HCT116 (cell line): ENCODE data around the gene CD9. TPM values are rescaled to one million over a fixed set of nuclear protein-coding genes. Genes with fewer than 3 reads are reported as not detected.

Source experiments
- ATAC-seq: fragments of 200-7000 bp; cut with Tn5 transposase; 2 replicates; pipeline ENCODE4 v1.9.1; 2020; ENCODE audit warnings: mild to moderate bottlenecking, moderate library complexity
- Bru-seq: library from RNA; stranded (reverse); fragments of 400-500 nt; gene quantifications from one replicate; lab custom pipeline; 2021; lab: Mats Ljungman, UMichigan
- BruChase-seq, 2 experiments: library from RNA; stranded (reverse); fragments of 400-500 nt; gene quantifications; one replicate each; lab custom pipeline; 2021; lab: Mats Ljungman, UMichigan
- BruUV-seq: library from RNA; stranded (reverse); fragments of 400-500 nt; replicated peaks from 2 replicates; lab custom pipeline; 2021; lab: Mats Ljungman, UMichigan
- CTCF ChIA-PET: fragments of 300-600 bp; sonication (Branson Sonifier 250); formaldehyde crosslinking; loops from one replicate; lab custom pipeline; 2021; ENCODE audit warnings: antibody characterized with exemption; lab: Charles Lee
- POLR2A ChIA-PET: fragments of 300-600, 350-600 bp; sonication (Branson Sonifier 250); formaldehyde crosslinking; loops from one replicate; lab custom pipeline; 2021; ENCODE audit warnings: antibody characterized with exemption; lab: Charles Lee
- RAD21 ChIA-PET, 2 experiments: fragments of 300-600 bp; sonication (Branson Sonifier 250); formaldehyde crosslinking; loops; one replicate each; lab custom pipeline; 2023; ENCODE audit warnings: low total read pairs in 2 of 2; ENCODE audit not compliant: uncharacterized antibody in 2 of 2, unreplicated experiment in 2 of 2, low non-redundant PET in 1 of 2; lab: Charles Lee
- DNase-seq: peaks from one replicate; pipeline ENCODE4 v3.0.0-alpha.2; 2010; ENCODE audit warnings: low read depth, low spot score
- H2AFZ ChIP-seq: fragments of 200-600 bp; shearing (Covaris generic), sonication (generic); 2 replicates; pipeline ENCODE4 v1.6.1; 2017; ENCODE audit warnings: low read depth, mixed run types, mixed read lengths, antibody characterized with exemption, low read length; ENCODE audit not compliant: poor library complexity, severe bottlenecking
- H3K27ac ChIP-seq: 2 replicates; pipeline ENCODE4 v1.5.1; 2012; ENCODE audit warnings: low read depth, low read length
- H3K27me3 ChIP-seq: fragments of 200-600 bp; sonication (generic); 2 replicates; pipeline ENCODE4 v1.6.1; 2016; ENCODE audit warnings: mixed run types, low read length, mixed read lengths; ENCODE audit not compliant: insufficient read depth
- H3K36me3 ChIP-seq, 2 experiments: fragments of 200-500 bp in 1 of 2; fragments of 200-600 bp in 1 of 2; sonication (Bioruptor generic) in 1 of 2; sonication (generic) in 1 of 2; 2 replicates each; pipeline versions ENCODE4 v1.5.1 to v1.6.1; 2014 to 2016; ENCODE audit warnings: low read length in 2 of 2, inconsistent platforms in 1 of 2, mixed read lengths in 1 of 2, mixed run types in 1 of 2; ENCODE audit not compliant: insufficient read depth in 2 of 2, control insufficient read depth in 1 of 2
- H3K4me1 ChIP-seq, 2 experiments: fragments of 200-600 bp in 1 of 2; sonication (generic) in 1 of 2; 2 replicates each; pipeline versions ENCODE4 v1.5.1 to v1.6.1; 2012 to 2017; ENCODE audit warnings: low read length in 2 of 2, inconsistent platforms in 1 of 2, mild to moderate bottlenecking in 1 of 2, mixed read lengths in 1 of 2, mixed run types in 1 of 2, moderate library complexity in 1 of 2; ENCODE audit not compliant: insufficient read depth in 2 of 2, control insufficient read depth in 1 of 2
- H3K4me2 ChIP-seq: fragments of 200-600 bp; sonication (generic); 2 replicates; pipeline ENCODE4 v1.6.1; 2017; ENCODE audit warnings: mixed run types, low read length, mixed read lengths
- H3K4me3 ChIP-seq, 2 experiments: fragments of 200-600 bp in 1 of 2; sonication (generic) in 1 of 2; replicated peaks in 1 of 2; 2 replicates each; pipeline ENCODE4 v1.5.1; 2011 to 2016; ENCODE audit warnings: low read length in 2 of 2, control low read depth in 1 of 2, low read depth in 1 of 2, mild to moderate bottlenecking in 1 of 2, mixed read lengths in 1 of 2, mixed run types in 1 of 2
- H3K79me2 ChIP-seq: fragments of 200-600 bp; sonication (generic); 2 replicates; pipeline ENCODE4 v1.6.1; 2017; ENCODE audit warnings: mild to moderate bottlenecking, mixed run types, low read length, moderate library complexity, mixed read lengths; ENCODE audit not compliant: insufficient read depth
- H3K9ac ChIP-seq: fragments of 200-600 bp; sonication (generic); 2 replicates; pipeline ENCODE4 v1.6.1; 2016; ENCODE audit warnings: low read length, mixed read lengths
- H3K9me2 ChIP-seq: fragments of 200-600 bp; sonication (generic), shearing (Covaris generic); 2 replicates; pipeline ENCODE4 v1.6.1; 2017; ENCODE audit warnings: mixed run types, mild to moderate bottlenecking, moderate library complexity; ENCODE audit not compliant: insufficient read depth
- H3K9me3 ChIP-seq, 2 experiments: fragments of 200-500 bp in 1 of 2; fragments of 200-600 bp in 1 of 2; sonication (Bioruptor generic) in 1 of 2; sonication (generic) in 1 of 2; 2 replicates each; pipeline ENCODE4 v1.6.1; 2014 to 2017; ENCODE audit warnings: low read length in 2 of 2, mixed read lengths in 2 of 2, inconsistent platforms in 1 of 2, low read depth in 1 of 2, mild to moderate bottlenecking in 1 of 2, mixed run types in 1 of 2, moderate library complexity in 1 of 2; ENCODE audit not compliant: control insufficient read depth in 1 of 2, insufficient read depth in 1 of 2
- H4K20me1 ChIP-seq: fragments of 200-600 bp; sonication (generic), shearing (Covaris generic); 2 replicates; pipeline ENCODE4 v1.6.1; 2017; ENCODE audit warnings: mixed run types, mild to moderate bottlenecking, moderate library complexity; ENCODE audit not compliant: insufficient read depth
- EGR1 ChIP-seq: IDR thresholded peaks from 2 replicates; pipeline ENCODE4 v1.6.1; 2012; ENCODE audit warnings: low read depth
- ELF1 ChIP-seq: IDR thresholded peaks from 2 replicates; pipeline ENCODE4 v1.6.1; 2012; ENCODE audit warnings: low read depth, borderline replicate concordance
- POLR2AphosphoS5 ChIP-seq: IDR thresholded peaks from 2 replicates; pipeline ENCODE4 v1.6.1; 2011; ENCODE audit warnings: mild to moderate bottlenecking, low read depth, low read length, moderate library complexity
- SIN3A ChIP-seq: IDR thresholded peaks from 2 replicates; pipeline ENCODE4 v1.6.1; 2012; ENCODE audit warnings: low read depth
- SP1 ChIP-seq: IDR thresholded peaks from 2 replicates; pipeline ENCODE4 v1.6.1; 2012; ENCODE audit warnings: low read depth
- ZFX ChIP-seq: fragments of 450-650 bp; IDR thresholded peaks from 2 replicates; pipeline ENCODE4 v1.6.1; 2017
- intact Hi-C: fragments of 100-400 bp; cut with micrococcal nuclease; formaldehyde crosslinking; loops from 2 replicates; pipeline ENCODE4 v1.10.0; 2022
- long read RNA-seq: library from polyadenylated mRNA; unstranded; transcript quantifications from one replicate; pipeline ENCODE4 v2.0.0, GENCODE V29; 2021; ENCODE audit not compliant: unreplicated experiment
- polyA plus RNA-seq: library from polyadenylated mRNA; unstranded; fragments of >200 nt; gene quantifications from 2 replicates; pipeline ENCODE4 v1.2.1, GENCODE V29; 2012; ENCODE audit warnings: missing spikeins
- total RNA-seq: library from RNA; stranded (reverse); gene quantifications from one replicate; pipeline ENCODE4 v1.2.1, GENCODE V29; 2021; ENCODE audit not compliant: unreplicated experiment
- TF ChIP-seq, protein P1 (sequence below): IDR thresholded peaks from 2 replicates; pipeline ENCODE4 v1.6.1; 2012

CD9 gene
- total RNA-seq (182 TPM), Bru-seq, nascent RNA (percentile 72 among the genes with signal in this experiment), BruChase-seq, experiment 1, labeled RNA remaining after a 6-hour chase (percentile 83 among the genes with signal in this experiment), BruChase-seq, experiment 2, labeled RNA remaining after a 2-hour chase (percentile 71 among the genes with signal in this experiment)
- 246 and 260 TPM in 2 replicates for polyA plus RNA-seq
- long read RNA-seq, transcript CD9-201 (8 exons, 1,218 nt) = major isoform, 236 of 260 reads
- long read RNA-seq, partial matches to known transcripts = 2 of 260 reads
- long read RNA-seq, other reads (novel, unspliced or antisense) = 21 of 260 reads

DNA sequence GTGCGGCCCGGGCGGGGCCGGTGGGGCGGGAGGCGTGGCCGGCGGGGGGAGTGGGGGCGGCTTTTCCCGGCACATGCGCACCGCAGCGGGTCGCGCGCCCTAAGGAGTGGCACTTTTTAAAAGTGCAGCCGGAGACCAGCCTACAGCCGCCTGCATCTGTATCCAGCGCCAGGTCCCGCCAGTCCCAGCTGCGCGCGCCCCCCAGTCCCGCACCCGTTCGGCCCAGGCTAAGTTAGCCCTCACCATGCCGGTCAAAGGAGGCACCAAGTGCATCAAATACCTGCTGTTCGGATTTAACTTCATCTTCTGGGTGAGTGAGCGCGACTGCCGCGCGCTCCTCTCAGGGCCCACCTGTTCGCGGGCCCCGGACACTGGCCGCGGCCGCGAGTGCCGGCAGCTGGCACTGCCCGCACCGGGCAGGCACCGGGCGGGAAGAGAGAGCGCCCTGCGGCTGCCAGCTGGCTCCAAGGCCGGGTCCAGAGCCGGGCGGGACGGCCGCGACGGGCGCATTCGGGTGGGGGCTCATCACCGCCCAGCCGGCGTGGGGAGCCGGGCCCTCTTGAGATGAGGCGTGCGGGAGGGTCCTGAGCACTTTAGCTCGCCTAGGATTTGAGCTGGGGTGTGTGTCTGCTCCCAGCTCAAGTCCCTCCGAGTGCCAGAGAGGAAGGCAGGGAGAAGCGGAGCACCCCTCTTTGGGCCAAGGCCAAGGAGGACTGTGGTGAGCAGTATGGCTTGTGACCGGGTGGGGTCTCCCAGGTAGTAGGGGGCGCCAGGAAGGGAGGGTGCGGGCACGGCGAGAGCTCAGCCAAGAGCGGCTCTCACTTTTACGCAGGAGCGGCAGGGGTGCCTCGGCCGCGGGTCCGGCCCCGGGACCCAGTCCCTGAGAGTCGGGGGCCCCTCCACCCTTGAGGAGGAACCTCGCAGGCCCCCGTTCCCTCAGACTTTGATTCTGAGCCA, at the start of gene CD9:
Gene CD9 (plus strand): TSS at position 145 of the 957 bp plus-strand sequence. CDS start 100 bp downstream, at position 245.
- H3K4me3 ChIP-seq = peak within 1 kb of the TSS; percentile 93 to 95
- H3K4me2 ChIP-seq = peak within 1 kb of the TSS; percentile 91
- peak; percentile 46 for DNase-seq
- peaks cover 39 to 63% of the 10 kb centered on the region in 2 experiments for H3K4me1 ChIP-seq
- ATAC-seq = peak; percentile 76
- TF ChIP-seq, protein P1, sequence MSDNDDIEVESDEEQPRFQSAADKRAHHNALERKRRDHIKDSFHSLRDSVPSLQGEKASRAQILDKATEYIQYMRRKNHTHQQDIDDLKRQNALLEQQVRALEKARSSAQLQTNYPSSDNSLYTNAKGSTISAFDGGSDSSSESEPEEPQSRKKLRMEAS = no peak
- TF ChIP-seq EGR1 (no peak), POLR2AphosphoS5 (peak; percentile 84), ZFX (peak; percentile 68), SP1 (no peak), SIN3A (peak; percentile 70; the same call in 1 of the 2 replicates), ELF1 (no peak)
- peak within 1 kb of the TSS; percentile 95 for H3K9ac ChIP-seq
- peaks cover 0 to 7% of the 10 kb centered on the region in 2 experiments; a peak in 1 of 4 replicates for H3K36me3 ChIP-seq
- H3K9me3 ChIP-seq = no peaks in the 10 kb centered on the region
- CTCF ChIA-PET = interaction anchor here (1.0 to 2.2 kb wide), 4 partner anchors 75 to 142 kb away, joined by 3 to 7 read pairs (median 4); no protein-coding TSS in a partner anchor
- POLR2A ChIA-PET = interaction anchor here (1.0 to 1.9 kb wide), 4 partner anchors 15 to 79 kb away, joined by 3 to 7 read pairs (median 5); no protein-coding TSS in a partner anchor
- H3K27ac ChIP-seq = peak within 1 kb of the TSS; percentile 86
- peaks cover 52% of the 10 kb centered on the region for H3K79me2 ChIP-seq
- intact Hi-C loops = no loop called here
- no TSS peak for BruUV-seq
- H3K9me2 ChIP-seq = no peaks in the 10 kb centered on the region
- no peaks in the 10 kb centered on the region for H3K27me3 ChIP-seq
- no peaks in the 10 kb centered on the region for H4K20me1 ChIP-seq
- RAD21 ChIA-PET = interaction anchor here (1.0 to 2.7 kb wide), 5 partner anchors 73 to 84 kb away, joined by 3 to 7 read pairs (median 3); no protein-coding TSS in a partner anchor
- H2AFZ ChIP-seq = no peak within 1 kb of the TSS
